Stimulated activated naive CD8-positive, alpha-beta T cell treated with anti-CD3 and anti-CD28 coated beads, Interleukin-15, amount 100 ng/mL, for 72 hours (primary cell): Measurements from ENCODE around the gene CHD2.
"Not testable (repeated sequence)": the region's sequence is repeated elsewhere in the genome, so short reads cannot be mapped to it uniquely, and the experiment has no call there.

Experiments used
- ATAC-seq: fragments of 150-1000 bp; cut with Tn5 transposase; 2 replicates; pipeline ENCODE4 v1.10.0; 2021; ENCODE audit warnings: mild to moderate bottlenecking, moderate library complexity
- DNase-seq, 2 donors: peaks; one replicate each; pipeline ENCODE4 v3.0.0; 2021 to 2022
- H3K27ac Mint-ChIP-seq, 2 donors: one replicate each; pipeline ENCODE4 v1.8.0; 2022; ENCODE audit warnings: mild to moderate bottlenecking in 2 of 2, mixed read lengths in 2 of 2, moderate library complexity in 2 of 2
- H3K27me3 Mint-ChIP-seq: one replicate; pipeline ENCODE4 v1.8.0; 2022; ENCODE audit warnings: mixed read lengths
- H3K4me1 Mint-ChIP-seq: one replicate; pipeline ENCODE4 v1.8.0; 2022; ENCODE audit warnings: mild to moderate bottlenecking, mixed read lengths
- H3K4me3 Mint-ChIP-seq, 2 donors: one replicate each; pipeline ENCODE4 v1.8.0; 2022; ENCODE audit warnings: mild to moderate bottlenecking in 2 of 2, mixed read lengths in 2 of 2, moderate library complexity in 1 of 2
- H3K9me3 Mint-ChIP-seq, 2 donors: one replicate each; pipeline ENCODE4 v1.8.0; 2022; ENCODE audit warnings: mixed read lengths in 2 of 2

Gene CHD2

DNA sequence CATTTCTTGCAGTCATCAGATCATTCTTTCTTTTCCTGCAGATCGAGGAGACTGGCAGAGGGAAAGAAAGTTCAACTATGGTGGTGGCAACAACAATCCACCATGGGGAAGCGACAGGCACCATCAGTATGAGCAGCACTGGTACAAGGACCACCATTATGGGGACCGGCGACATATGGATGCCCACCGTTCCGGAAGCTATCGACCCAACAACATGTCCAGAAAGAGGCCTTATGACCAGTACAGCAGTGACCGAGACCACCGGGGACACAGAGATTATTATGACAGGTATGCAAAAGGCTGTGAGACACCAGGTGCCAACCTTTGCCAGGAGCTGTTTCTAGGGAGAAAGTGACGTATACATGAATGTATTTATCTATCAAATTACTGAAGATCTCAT, 119.8 kb downstream of the CHD2 start:
- no peaks in the 10 kb centered on the region for H3K9me3 Mint-ChIP-seq
- no peak overlapping the region for H3K27ac Mint-ChIP-seq
- peaks cover 80% of the 10 kb centered on the region for H3K4me1 Mint-ChIP-seq
- H3K4me3 Mint-ChIP-seq = no peak overlapping the region
- H3K27me3 Mint-ChIP-seq = no peaks in the 10 kb centered on the region
- ATAC-seq (no peak), DNase-seq (no peak)

DNA sequence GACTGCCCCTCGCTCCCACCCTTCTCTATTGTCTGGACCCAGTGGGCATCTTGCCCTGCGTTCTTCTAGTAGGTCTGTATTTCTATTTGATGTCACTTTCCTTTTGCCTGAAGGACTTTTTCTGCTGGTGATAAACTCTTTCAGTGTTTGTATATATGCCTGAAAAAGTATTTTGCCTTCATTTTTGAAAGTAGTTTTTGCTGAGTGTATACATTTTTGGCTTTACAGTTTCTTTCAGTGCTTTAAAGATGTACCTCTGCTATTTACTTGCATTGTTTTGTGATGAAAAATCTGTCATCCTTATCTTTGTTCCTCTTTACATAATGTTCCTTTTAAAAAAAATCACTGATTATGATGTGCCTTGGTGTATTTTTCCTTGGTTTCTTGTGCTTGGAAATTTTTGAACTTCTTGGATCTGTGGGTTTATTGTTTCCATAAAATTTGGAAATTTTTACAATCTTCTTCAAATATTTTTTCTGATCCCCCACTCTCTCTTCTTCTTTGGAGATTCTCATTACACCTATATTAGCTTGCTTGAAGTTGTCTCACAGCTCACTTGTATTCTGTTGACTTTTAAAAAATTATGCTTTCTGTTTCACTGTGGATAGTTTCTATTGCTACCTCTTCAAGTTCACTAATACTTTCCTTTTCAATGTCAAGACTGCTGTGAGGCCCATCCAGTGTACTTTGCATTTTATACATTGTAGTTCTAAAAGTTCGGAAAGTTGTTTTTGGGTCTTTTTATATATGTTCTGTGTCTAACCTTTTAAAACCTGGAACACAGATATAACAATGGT, 121.0 kb downstream of the CHD2 start:
- DNase-seq = no peak
- H3K4me3 Mint-ChIP-seq = peak overlapping the region; percentile 48 to 67
- H3K4me1 Mint-ChIP-seq = peaks cover 92% of the 10 kb centered on the region
- peak overlapping the region; percentile 85 to 93 for H3K27ac Mint-ChIP-seq
- peak; percentile 52 for ATAC-seq
- H3K27me3 Mint-ChIP-seq = no peaks in the 10 kb centered on the region
- no peaks in the 10 kb centered on the region for H3K9me3 Mint-ChIP-seq

DNA sequence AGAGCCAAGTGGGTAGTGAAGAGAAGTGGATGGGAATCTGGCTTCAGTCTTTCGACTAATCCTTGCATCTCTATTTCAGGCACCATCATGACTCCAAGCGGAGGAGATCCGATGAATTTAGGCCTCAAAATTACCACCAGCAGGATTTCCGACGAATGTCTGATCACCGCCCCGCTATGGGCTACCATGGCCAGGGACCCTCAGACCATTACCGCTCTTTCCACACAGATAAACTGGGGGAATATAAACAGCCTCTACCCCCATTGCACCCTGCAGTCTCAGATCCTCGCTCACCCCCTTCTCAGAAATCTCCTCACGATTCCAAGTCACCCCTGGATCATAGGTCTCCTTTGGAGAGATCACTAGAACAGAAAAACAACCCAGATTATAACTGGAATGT, 124.2 kb downstream of the CHD2 start:
- H3K4me1 Mint-ChIP-seq = peaks cover 92% of the 10 kb centered on the region
- peak overlapping the region in 1 of 2 donors; percentile 61 for H3K4me3 Mint-ChIP-seq
- H3K9me3 Mint-ChIP-seq = no peaks in the 10 kb centered on the region
- H3K27ac Mint-ChIP-seq = peak overlapping the region in 1 of 2 donors; percentile 94
- no peak for ATAC-seq
- H3K27me3 Mint-ChIP-seq = no peaks in the 10 kb centered on the region
- no peak for DNase-seq

DNA sequence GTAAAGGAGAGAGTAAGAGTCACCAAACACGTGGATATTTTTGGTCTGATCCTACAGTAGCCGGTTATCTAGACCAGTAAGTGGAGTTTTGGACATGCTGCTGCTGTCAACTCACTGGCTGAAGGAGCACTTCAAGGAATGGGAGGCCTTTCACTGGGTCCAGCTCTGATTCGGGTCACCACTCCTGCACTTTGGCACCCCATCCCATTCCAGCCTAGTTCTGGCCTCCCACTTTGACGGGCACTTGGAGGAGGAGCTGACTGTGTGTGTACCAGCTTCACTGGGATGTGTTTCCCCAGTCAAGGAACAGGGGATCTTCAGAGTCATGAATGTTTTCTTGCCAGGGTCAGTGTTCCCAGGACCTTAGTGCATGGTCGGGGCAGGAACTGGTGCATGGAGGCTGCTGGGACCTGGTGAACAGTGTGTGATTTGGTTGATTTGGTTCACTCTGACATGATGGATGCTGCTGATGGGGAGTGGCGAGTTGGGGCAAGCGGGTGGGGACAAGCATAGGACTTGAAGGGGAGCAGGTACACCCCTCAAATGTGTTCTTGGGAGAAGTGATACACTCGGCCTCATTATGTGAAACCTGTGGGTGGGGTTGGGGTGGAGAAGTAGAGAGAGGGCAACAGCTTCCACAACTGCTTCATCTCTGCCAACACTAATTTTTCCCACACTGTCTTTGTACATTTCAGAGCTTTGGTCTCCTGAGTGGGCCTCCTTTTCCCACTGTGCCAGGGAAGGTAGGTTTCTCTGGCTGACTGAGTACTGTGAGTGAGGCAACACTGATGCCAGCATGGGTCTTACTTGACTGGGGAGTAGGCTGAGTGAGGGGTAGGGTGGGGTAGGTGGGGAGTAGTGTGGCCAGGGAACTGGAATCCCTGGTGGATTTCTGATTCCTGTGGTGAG, 124.8 kb downstream of the CHD2 start:
- peaks cover 92% of the 10 kb centered on the region for H3K4me1 Mint-ChIP-seq
- peak overlapping the region in 1 of 2 donors; percentile 61 for H3K4me3 Mint-ChIP-seq
- DNase-seq (no peak), ATAC-seq (no peak)
- peak overlapping the region; percentile 94 to 95 for H3K27ac Mint-ChIP-seq
- no peaks in the 10 kb centered on the region for H3K27me3 Mint-ChIP-seq
- H3K9me3 Mint-ChIP-seq = no peaks in the 10 kb centered on the region

DNA sequence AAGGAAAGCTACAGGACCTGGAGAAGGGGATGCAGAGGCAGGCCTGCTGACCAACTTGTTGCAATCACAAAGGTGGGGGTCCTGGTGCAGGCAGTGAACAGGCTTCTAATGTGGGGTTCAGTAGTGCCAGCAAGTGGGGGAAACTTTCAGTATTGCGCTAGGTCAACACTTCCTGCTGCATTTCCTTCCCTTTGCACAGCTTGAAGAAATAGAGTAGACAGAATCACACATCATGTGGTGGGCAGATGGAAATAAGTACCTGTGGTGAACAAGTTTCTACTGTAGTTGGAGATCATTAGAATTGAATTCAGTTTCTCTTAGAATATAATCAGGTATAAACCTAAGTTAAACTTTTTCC, 125.5 kb downstream of the CHD2 start:
- H3K4me3 Mint-ChIP-seq = peak overlapping the region in 1 of 2 donors; percentile 61
- H3K27me3 Mint-ChIP-seq = no peaks in the 10 kb centered on the region
- peaks cover 92% of the 10 kb centered on the region for H3K4me1 Mint-ChIP-seq
- ATAC-seq (peak; percentile 30), DNase-seq (no peak)
- H3K27ac Mint-ChIP-seq = peak overlapping the region; percentile 94 to 95
- no peaks in the 10 kb centered on the region for H3K9me3 Mint-ChIP-seq

DNA sequence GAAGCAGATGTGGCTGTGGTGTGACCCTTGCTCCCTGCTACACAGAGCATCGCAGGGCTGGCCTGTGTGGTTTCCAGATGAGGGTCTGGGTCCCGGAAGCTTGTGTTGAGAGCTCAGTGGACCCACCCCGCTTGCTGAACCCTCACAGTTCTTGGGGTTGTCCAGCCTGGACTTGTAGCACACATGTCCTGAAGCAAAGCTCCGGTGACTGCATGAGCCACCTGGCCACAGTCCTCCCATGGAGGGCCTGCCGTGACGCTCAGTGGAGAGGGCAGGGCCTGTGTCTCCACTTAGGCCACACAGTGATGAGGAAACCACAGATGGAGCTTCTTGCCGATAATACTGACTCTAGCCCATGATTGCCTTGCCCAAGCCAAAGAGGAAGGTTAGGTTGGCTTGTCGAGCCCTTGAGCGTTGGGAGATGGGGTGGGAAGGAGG, 126.3 kb downstream of the CHD2 start:
- no peaks in the 10 kb centered on the region for H3K9me3 Mint-ChIP-seq
- H3K27me3 Mint-ChIP-seq = no peaks in the 10 kb centered on the region
- H3K4me1 Mint-ChIP-seq = peaks cover 92% of the 10 kb centered on the region
- no peak overlapping the region for H3K4me3 Mint-ChIP-seq
- no peak for ATAC-seq
- H3K27ac Mint-ChIP-seq = peak overlapping the region; percentile 49 to 77
- DNase-seq = no peak

DNA sequence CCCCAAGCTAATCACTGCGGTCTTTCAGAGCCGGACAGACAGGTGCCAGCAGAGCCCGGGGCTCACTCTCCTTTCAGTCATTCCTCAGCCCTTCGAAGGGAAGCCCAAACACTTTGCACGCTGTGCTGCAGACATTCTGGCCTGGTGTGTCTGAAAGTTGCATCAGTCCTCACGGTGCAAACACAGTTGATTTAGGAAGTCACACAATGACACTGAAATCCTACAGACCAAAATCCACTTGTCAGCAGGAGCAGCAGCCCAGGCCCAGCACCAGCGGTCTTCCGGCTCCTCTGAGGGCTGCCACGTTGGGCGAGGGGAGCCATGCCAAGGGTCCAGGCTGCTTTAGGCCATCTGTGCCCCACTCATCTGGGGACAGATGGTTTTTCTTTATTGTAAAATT, 127.3 kb downstream of the CHD2 start:
- no peak for DNase-seq
- ATAC-seq = no peak
- Mint-ChIP-seq H3K9me3 (no peaks in the 10 kb centered on the region), H3K27me3 (no peaks in the 10 kb centered on the region), H3K27ac (peak overlapping the region in 1 of 2 donors; percentile 59), H3K4me3 (no peak overlapping the region), H3K4me1 (peaks cover 84% of the 10 kb centered on the region)

DNA sequence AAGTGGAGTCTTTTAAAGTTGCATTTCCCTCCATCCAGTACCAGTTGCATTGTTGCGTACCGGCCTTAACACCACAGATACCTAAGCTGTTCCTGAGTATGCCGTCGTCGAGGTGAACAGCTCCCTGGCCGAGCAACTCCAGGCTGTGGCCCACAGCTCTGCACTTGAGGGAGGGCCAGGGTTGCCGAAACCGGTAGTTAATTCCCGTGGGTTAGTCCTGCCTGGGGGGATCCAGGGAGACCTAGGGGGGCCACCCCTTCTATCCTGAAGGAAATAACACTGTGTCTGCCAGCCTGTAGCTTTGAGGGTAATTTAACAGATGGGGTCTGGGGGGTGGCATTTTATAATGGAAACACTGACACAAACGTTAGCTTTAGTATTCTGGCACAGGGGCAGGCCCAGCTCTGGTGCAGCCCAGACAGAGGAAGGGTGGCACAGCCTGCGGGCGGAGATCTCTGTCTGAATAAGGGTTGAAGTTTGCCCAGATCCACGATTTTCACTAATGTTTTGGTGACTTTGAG, 128.0 kb downstream of the CHD2 start:
- ATAC-seq = no peak
- peak overlapping the region in 1 of 2 donors; percentile 68 for H3K27ac Mint-ChIP-seq
- no peaks in the 10 kb centered on the region for H3K9me3 Mint-ChIP-seq
- H3K4me1 Mint-ChIP-seq = peaks cover 77% of the 10 kb centered on the region
- no peaks in the 10 kb centered on the region for H3K27me3 Mint-ChIP-seq
- no peak overlapping the region for H3K4me3 Mint-ChIP-seq
- DNase-seq = no peak

DNA sequence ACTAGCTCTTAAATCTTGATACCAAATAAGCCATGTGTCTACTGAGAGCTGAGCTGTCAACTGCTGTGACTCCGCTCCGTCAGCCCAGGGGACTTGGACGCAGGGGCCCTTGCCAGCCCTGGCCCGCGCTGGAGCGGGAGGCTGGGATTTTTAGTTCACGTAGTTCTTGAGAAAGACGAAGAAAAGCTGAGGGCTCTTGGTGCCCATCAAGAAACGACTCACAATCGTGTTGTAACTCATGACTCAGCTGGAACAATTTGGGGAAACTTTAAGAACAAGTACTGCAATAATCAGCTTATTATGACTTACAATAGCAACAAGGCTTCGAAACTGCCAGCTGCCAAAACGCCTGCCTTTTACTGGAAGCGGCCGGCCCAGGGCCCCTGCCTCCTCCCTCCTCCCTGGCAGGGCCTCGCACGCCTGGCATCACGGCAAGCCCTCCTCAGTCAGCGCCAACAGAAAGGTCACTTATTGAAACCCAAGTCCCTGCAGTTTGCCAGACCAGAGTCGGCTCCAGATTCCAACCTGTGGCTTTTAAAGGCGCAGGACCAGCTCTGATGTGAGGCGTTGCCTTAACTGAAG, 128.6 kb downstream of the CHD2 start:
- Mint-ChIP-seq H3K27me3 (no peaks in the 10 kb centered on the region), H3K4me3 (no peak overlapping the region), H3K9me3 (no peaks in the 10 kb centered on the region), H3K27ac (peak overlapping the region in 1 of 2 donors; percentile 68), H3K4me1 (peaks cover 71% of the 10 kb centered on the region)
- ATAC-seq (no peak), DNase-seq (no peak)

DNA sequence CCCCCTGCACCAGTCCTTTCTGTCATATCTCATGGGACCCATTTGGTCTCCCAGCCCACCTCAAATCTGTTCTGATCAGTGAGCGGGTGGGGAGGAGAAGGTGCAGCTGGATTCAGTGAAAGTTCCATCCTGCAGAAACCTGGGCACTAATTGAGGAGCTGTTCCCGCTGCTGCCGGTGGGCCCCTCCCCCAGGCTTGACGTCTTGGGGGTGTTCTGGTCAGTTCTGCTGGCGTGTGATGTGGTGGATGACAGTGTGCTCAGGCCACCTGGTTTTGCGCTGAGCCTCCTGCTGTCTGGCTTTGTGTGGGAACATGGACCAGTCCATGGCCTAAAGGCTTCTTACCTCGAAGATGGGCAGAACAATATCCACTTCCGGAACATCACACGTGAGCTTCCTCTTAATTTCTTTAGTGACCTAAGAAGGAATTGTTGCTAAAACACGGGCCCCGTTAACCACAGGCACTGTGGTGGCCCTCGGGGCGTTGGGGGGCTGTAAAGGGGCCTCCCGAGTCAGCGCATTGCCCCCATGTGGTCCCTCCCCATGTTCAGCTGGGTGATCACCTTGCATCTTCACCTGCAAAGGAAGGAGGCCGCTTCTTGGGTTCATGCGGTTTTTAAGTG, 129.2 kb downstream of the CHD2 start:
- no peak overlapping the region for H3K4me3 Mint-ChIP-seq
- H3K9me3 Mint-ChIP-seq = no peaks in the 10 kb centered on the region
- H3K4me1 Mint-ChIP-seq = peaks cover 65% of the 10 kb centered on the region
- ATAC-seq = peak; percentile 10
- H3K27me3 Mint-ChIP-seq = no peaks in the 10 kb centered on the region
- DNase-seq = no peak
- peak overlapping the region in 1 of 2 donors; percentile 2 for H3K27ac Mint-ChIP-seq

DNA sequence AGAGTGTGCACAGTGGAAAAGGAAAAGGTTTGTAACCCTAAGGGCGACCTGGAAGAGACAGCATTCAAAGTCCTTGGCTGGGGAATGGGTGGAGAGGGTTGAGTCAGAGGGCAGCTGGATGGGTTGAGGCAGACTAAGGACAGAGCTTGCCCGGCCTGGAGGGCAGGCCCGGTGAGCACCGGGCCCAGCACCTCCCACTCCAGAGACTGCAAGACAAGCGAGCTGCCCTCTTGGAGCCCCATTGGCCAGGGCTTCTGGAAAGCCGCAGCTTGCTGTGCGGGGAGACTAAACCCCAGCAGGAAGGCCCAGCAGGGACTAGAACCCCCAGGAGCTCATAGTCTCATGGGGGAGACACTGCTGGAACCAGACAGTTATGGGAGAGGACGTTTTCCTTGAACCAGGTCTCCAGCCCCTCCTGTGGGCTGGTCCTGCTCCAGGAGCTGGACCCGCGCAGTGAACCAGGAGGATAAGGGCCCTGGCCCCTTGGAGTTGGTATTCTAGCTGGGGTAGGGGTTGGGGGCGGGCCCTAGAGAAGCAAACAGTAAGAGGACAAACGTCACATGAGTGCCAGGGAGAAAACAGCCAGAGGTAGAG, 129.8 kb downstream of the CHD2 start:
- ATAC-seq = peak; percentile 15
- Mint-ChIP-seq H3K4me3 (no peak overlapping the region), H3K27me3 (no peaks in the 10 kb centered on the region), H3K9me3 (no peaks in the 10 kb centered on the region), H3K4me1 (peaks cover 59% of the 10 kb centered on the region), H3K27ac (no peak overlapping the region)
- no peak for DNase-seq

DNA sequence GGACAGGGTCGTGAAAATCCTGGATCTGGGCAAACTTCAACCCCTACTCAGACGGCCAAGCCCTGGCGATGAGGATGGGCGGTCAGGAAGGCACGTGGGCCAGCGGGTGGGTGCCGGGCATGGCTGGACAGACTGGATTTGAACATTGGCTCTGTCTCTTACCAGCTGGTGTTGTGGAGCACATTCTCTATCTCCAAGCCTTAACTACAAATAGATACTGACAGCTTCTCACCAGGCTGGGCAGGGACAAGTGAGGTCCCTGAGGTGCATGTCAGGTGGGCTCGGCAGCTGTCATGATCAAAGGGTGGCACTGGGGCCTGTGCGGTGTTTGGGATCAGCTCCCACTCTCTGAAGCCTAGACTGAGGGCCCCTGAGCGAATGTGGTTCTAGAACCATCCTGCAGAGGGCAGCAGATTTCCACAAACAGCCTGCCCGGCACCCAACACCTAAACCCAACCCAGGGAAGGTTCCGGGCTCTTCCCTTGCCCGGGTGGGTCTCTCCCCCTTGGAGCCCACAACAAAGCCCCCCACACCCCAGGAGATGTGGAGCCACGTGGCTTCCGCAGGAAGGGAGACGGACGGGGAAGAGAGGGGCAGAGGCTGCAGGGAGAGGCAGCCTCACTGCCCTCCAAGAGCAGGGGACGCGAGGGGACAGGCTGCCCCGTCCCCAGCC, 130.4 kb downstream of the CHD2 start:
- Mint-ChIP-seq H3K4me3 (no peak overlapping the region), H3K27ac (no peak overlapping the region), H3K4me1 (peaks cover 58% of the 10 kb centered on the region), H3K27me3 (no peaks in the 10 kb centered on the region), H3K9me3 (no peaks in the 10 kb centered on the region)
- DNase-seq (peak; percentile 65 to 68), ATAC-seq (peak; percentile 81)

DNA sequence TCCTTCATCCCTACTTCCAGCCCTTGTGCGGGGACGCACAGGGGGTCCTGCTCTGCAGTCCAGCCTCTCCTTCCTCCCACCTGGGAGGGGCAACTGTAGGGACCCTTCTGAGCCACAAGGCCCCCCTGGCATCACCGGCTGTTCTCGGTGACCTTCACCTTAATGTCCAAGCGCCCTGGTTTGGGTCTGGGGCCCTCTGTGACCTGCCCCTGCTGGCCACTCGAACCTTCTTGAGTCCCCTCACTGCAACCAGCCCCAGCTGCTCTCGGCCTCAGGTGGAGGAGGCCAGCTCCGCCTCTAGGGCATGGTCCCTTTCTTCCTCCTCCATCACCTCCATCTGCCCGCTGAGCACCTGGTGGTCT, 131.0 kb downstream of the CHD2 start:
- Mint-ChIP-seq H3K9me3 (no peaks in the 10 kb centered on the region), H3K27me3 (no peaks in the 10 kb centered on the region), H3K4me3 (no peak overlapping the region), H3K27ac (no peak overlapping the region), H3K4me1 (peaks cover 57% of the 10 kb centered on the region)
- no peak for ATAC-seq
- no peak for DNase-seq

DNA sequence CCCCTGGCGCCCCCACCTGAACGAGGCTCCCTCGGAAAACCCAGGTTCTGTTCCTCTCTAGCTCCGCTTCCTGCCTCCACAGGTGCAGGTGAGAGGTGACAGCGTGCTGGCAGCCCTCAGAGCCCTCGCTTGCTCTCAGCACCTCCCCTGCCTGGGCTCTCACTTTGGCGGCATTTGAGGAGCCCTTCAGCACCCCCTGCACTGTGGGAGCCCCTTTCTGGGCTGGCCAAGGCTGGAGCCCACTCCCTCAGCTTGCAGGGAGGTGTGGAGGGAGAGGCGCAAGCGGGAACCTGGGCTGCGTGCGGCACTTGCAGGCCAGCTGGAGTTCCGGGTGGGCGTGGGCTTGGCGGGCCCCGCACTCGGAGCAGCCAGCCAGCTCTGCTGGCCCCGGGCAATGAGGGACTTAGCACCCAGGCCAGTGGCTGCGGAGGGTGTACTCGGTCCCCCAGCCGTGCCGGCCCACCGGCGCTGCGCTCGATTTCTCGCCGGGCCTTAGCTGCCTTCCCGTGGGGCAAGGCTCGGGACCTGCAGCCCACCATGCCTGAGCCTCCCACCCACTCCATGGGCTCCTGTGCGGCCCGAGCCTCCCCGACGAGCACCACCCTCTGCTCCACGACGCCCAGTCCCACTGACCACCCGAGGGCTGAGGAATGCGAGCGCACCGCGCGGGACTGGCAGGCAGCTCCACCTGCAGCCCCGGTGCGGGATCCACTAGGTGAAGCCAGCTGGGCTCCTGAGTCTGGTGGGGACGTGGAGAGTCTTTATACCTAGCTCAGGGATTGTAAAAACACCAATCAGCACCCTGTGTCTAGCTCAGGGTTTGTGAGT, 131.6 kb downstream of the CHD2 start:
- H3K4me3 Mint-ChIP-seq, DNase-seq, H3K9me3 Mint-ChIP-seq, ATAC-seq, H3K27me3 Mint-ChIP-seq: not testable (repeated sequence)
- peaks cover 57% of the 10 kb centered on the region for H3K4me1 Mint-ChIP-seq
- peak overlapping the region in 1 of 2 donors; percentile 76 for H3K27ac Mint-ChIP-seq
